Sigmoid colon (tissue), 4 donors: ENCODE measurements around the gene CDH23.

Experiments used
- CTCF ChIP-seq, 4 experiments: fragments of 450-650 bp in 3 of 4; fragments of 200-600 bp in 1 of 4; IDR thresholded peaks; one replicate each; pipeline ENCODE4 v1.5.1; 2016 to 2019; ENCODE audit warnings: antibody characterized with exemption in 4 of 4, mild to moderate bottlenecking in 3 of 4, moderate library complexity in 2 of 4
- POLR2A ChIP-seq, 2 donors: fragments of 450-650 bp; IDR thresholded peaks; one replicate each; pipeline ENCODE4 v1.6.1; 2016; ENCODE audit warnings: antibody characterized with exemption in 2 of 2, mild to moderate bottlenecking in 2 of 2, moderate library complexity in 2 of 2
- POLR2AphosphoS5 ChIP-seq, 4 donors: sonication (generic); formaldehyde crosslinking; IDR thresholded peaks; one replicate each; pipeline ENCODE4 v1.6.1; 2017; ENCODE audit warnings: antibody characterized with exemption in 4 of 4

GRCh38 chr10:71719464-71720201, 322.9 kb downstream of the CDH23 start, which contains the start of gene C10orf105:
- no peak for TF ChIP-seq CTCF (IDR thresholded peaks at IDR 0.05)
- no peak for TF ChIP-seq POLR2AphosphoS5 (IDR thresholded peaks at IDR 0.05)
- TF ChIP-seq POLR2A (IDR thresholded peaks at IDR 0.05) = no peak
